Nephron (organoid): ENCODE results near the gene IGF1.

Source experiments
- H3K27ac Mint-ChIP-seq, 3 experiments: 2 replicates each; pipeline ENCODE4 v1.8.0; 2020; ENCODE audit warnings: mixed read lengths in 3 of 3, mild to moderate bottlenecking in 2 of 3, moderate library complexity in 1 of 3
- H3K27me3 Mint-ChIP-seq: 2 replicates; pipeline ENCODE4 v1.8.0; 2021; ENCODE audit warnings: low read depth, mild to moderate bottlenecking, moderate library complexity, mixed read lengths
- H3K36me3 Mint-ChIP-seq: 2 replicates; pipeline ENCODE4 v1.8.0; 2020; ENCODE audit warnings: low read depth, mixed read lengths
- H3K4me1 Mint-ChIP-seq: 2 replicates; pipeline ENCODE4 v1.8.0; 2020; ENCODE audit warnings: mixed read lengths
- H3K4me3 Mint-ChIP-seq, 3 experiments: 2 replicates each; pipeline ENCODE4 v1.8.0; 2020; ENCODE audit warnings: mild to moderate bottlenecking in 3 of 3, mixed read lengths in 3 of 3, moderate library complexity in 2 of 3
- H3K9me3 Mint-ChIP-seq: 2 replicates; pipeline ENCODE4 v1.8.0; 2020; ENCODE audit warnings: mixed read lengths
- CTCF ChIP-seq, 3 experiments: fragments of 200-600 bp; sonication (generic); IDR thresholded peaks; one replicate each; pipeline ENCODE4 v1.5.0; 2021; ENCODE audit warnings: antibody characterized with exemption in 3 of 3; ENCODE audit not compliant: unreplicated experiment in 3 of 3

IGF1 gene

GRCh38 chr12:102351322-102351721 is 129.0 kb downstream of the IGF1 start:
- H3K36me3 Mint-ChIP-seq, result peaks cover 17% of the 10 kb centered on the region
- H3K4me1 Mint-ChIP-seq, result peaks cover 55% of the 10 kb centered on the region
- H3K27ac Mint-ChIP-seq, result no peak overlapping the region
- no peak overlapping the region for H3K4me3 Mint-ChIP-seq
- no peaks in the 10 kb centered on the region for H3K27me3 Mint-ChIP-seq
- TF ChIP-seq CTCF (IDR thresholded peaks at IDR 0.05; ENCODE audit: unreplicated experiment in 3 of 3), result no peak
- peaks cover 30% of the 10 kb centered on the region for H3K9me3 Mint-ChIP-seq

DNA sequence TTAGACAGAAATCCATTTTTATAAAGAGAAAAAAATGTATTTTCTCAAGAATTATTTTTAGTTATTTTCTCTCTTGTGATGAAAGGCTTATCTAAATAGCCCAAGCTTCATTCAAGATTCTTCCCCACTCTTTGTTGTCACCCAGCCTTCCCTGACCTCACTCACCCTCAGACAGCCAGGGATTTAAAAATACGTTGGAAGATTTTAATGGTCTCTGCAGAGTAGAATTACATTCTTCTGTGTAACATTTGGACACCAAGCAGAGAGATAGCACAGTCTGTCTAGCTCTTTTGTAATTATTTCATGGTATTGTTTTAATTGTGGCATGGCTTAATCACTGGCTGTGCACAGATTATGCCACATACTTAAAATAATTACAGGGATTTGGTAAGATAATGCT is 130.3 kb downstream of the IGF1 start:
- no peak overlapping the region for H3K4me3 Mint-ChIP-seq
- peaks cover 25% of the 10 kb centered on the region for H3K9me3 Mint-ChIP-seq
- peak overlapping the region; percentile 53 to 89 (median 59) for H3K27ac Mint-ChIP-seq
- no peaks in the 10 kb centered on the region for H3K27me3 Mint-ChIP-seq
- no peak for TF ChIP-seq CTCF (IDR thresholded peaks at IDR 0.05; ENCODE audit: unreplicated experiment in 3 of 3)
- peaks cover 17% of the 10 kb centered on the region for H3K36me3 Mint-ChIP-seq
- peaks cover 46% of the 10 kb centered on the region for H3K4me1 Mint-ChIP-seq

- Mint-ChIP-seq H3K27ac (peak overlapping the region in 2 of 3 experiments; percentile 71 to 89), H3K27me3 (no peaks in the 10 kb centered on the region), H3K4me3 (no peak overlapping the region), H3K4me1 (peaks cover 44% of the 10 kb centered on the region), H3K36me3 (peaks cover 15% of the 10 kb centered on the region), H3K9me3 (peaks cover 21% of the 10 kb centered on the region)
- no peak for TF ChIP-seq CTCF (IDR thresholded peaks at IDR 0.05; ENCODE audit: unreplicated experiment in 3 of 3)
Observed at GRCh38 chr12:102349079-102349478, 131.3 kb downstream of the IGF1 start.

DNA sequence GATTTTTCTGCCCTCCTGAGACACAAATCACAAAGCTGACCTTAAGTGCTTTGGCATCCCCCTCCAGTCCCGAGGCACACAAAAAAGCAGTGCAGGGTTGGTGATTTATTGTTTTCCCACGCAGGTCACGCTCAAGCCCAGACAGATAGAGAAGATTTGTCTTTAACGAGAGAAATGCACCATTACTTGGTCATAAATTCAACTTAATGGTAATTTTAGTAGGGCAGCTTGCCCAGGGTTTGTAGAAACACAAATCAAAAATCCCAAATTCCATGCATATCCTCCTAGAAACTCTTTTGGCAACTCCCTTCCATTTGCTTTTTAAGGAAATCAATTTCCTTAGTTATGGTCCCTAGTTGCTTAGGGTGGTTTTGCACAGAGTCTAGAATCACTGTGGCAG is 132.6 kb downstream of the IGF1 start:
- Mint-ChIP-seq H3K27me3 (no peaks in the 10 kb centered on the region), H3K27ac (peak overlapping the region; percentile 71 to 89 (median 76)), H3K36me3 (peaks cover 14% of the 10 kb centered on the region), H3K4me1 (peaks cover 44% of the 10 kb centered on the region), H3K9me3 (peaks cover 19% of the 10 kb centered on the region), H3K4me3 (peak overlapping the region in 1 of 3 experiments; percentile 37)
- no peak for TF ChIP-seq CTCF (IDR thresholded peaks at IDR 0.05; ENCODE audit: unreplicated experiment in 3 of 3)
